A549 (cell line): ENCODE results near the gene BET1L.

ENCODE experiments used
- CTCF ChIP-seq: fragments of >200 bp; sonication (Bioruptor Twin); formaldehyde crosslinking; IDR thresholded peaks from 3 replicates; pipeline ENCODE4 v1.5.1; 2016
- EHMT2 ChIP-seq: fragments of 200-600 bp; sonication (generic); IDR thresholded peaks from 2 replicates; pipeline ENCODE4 v1.6.1; 2016; ENCODE audit warnings: antibody characterized with exemption, low read depth, mild to moderate bottlenecking, moderate library complexity
- ELK1 ChIP-seq: fragments of 150-350 bp; IDR thresholded peaks from 2 replicates; pipeline ENCODE4 v1.6.1; 2014; ENCODE audit warnings: low read depth, mild to moderate bottlenecking, low read length
- EP300 ChIP-seq, 2 experiments: fragments of >200 bp; sonication (Bioruptor Twin); formaldehyde crosslinking; IDR thresholded peaks; 2 replicates in 1 of 2; 3 replicates in 1 of 2; pipeline ENCODE4 v1.6.1; 2016 to 2017

GRCh38 chr11:216081-216974 is 9.1 kb upstream of the BET1L start:
- TF ChIP-seq CTCF (no peak), EP300 (IDR thresholded peaks at IDR 0.05) (no peak), EHMT2 (no peak), ELK1 (no peak)
